HCT116 (cell line): ENCODE results near the gene SPCS3. TPM values are rescaled to one million over a fixed set of nuclear protein-coding genes. Genes with fewer than 3 reads are reported as not detected.

ENCODE experiments used
- ATAC-seq: fragments of 200-7000 bp; cut with Tn5 transposase; 2 replicates; pipeline ENCODE4 v1.9.1; 2020; ENCODE audit warnings: mild to moderate bottlenecking, moderate library complexity
- BruUV-seq: library from RNA; stranded (reverse); fragments of 400-500 nt; replicated peaks from 2 replicates; lab custom pipeline; 2021; lab: Mats Ljungman, UMichigan
- CTCF ChIA-PET: fragments of 300-600 bp; sonication (Branson Sonifier 250); formaldehyde crosslinking; loops from one replicate; lab custom pipeline; 2021; ENCODE audit warnings: antibody characterized with exemption; lab: Charles Lee
- POLR2A ChIA-PET: fragments of 300-600, 350-600 bp; sonication (Branson Sonifier 250); formaldehyde crosslinking; loops from one replicate; lab custom pipeline; 2021; ENCODE audit warnings: antibody characterized with exemption; lab: Charles Lee
- RAD21 ChIA-PET, 2 experiments: fragments of 300-600 bp; sonication (Branson Sonifier 250); formaldehyde crosslinking; loops; one replicate each; lab custom pipeline; 2023; ENCODE audit warnings: low total read pairs in 2 of 2; ENCODE audit not compliant: uncharacterized antibody in 2 of 2, unreplicated experiment in 2 of 2, low non-redundant PET in 1 of 2; lab: Charles Lee
- DNase-seq: peaks from one replicate; pipeline ENCODE4 v3.0.0-alpha.2; 2010; ENCODE audit warnings: low read depth, low spot score
- H2AFZ ChIP-seq: fragments of 200-600 bp; shearing (Covaris generic), sonication (generic); 2 replicates; pipeline ENCODE4 v1.6.1; 2017; ENCODE audit warnings: low read depth, mixed run types, mixed read lengths, antibody characterized with exemption, low read length; ENCODE audit not compliant: poor library complexity, severe bottlenecking
- H3K27ac ChIP-seq: 2 replicates; pipeline ENCODE4 v1.5.1; 2012; ENCODE audit warnings: low read depth, low read length
- H3K27me3 ChIP-seq: fragments of 200-600 bp; sonication (generic); 2 replicates; pipeline ENCODE4 v1.6.1; 2016; ENCODE audit warnings: mixed run types, low read length, mixed read lengths; ENCODE audit not compliant: insufficient read depth
- H3K36me3 ChIP-seq, 2 experiments: fragments of 200-500 bp in 1 of 2; fragments of 200-600 bp in 1 of 2; sonication (Bioruptor generic) in 1 of 2; sonication (generic) in 1 of 2; 2 replicates each; pipeline versions ENCODE4 v1.5.1 to v1.6.1; 2014 to 2016; ENCODE audit warnings: low read length in 2 of 2, inconsistent platforms in 1 of 2, mixed read lengths in 1 of 2, mixed run types in 1 of 2; ENCODE audit not compliant: insufficient read depth in 2 of 2, control insufficient read depth in 1 of 2
- H3K4me1 ChIP-seq, 2 experiments: fragments of 200-600 bp in 1 of 2; sonication (generic) in 1 of 2; 2 replicates each; pipeline versions ENCODE4 v1.5.1 to v1.6.1; 2012 to 2017; ENCODE audit warnings: low read length in 2 of 2, inconsistent platforms in 1 of 2, mild to moderate bottlenecking in 1 of 2, mixed read lengths in 1 of 2, mixed run types in 1 of 2, moderate library complexity in 1 of 2; ENCODE audit not compliant: insufficient read depth in 2 of 2, control insufficient read depth in 1 of 2
- H3K4me2 ChIP-seq: fragments of 200-600 bp; sonication (generic); 2 replicates; pipeline ENCODE4 v1.6.1; 2017; ENCODE audit warnings: mixed run types, low read length, mixed read lengths
- H3K4me3 ChIP-seq, 2 experiments: fragments of 200-600 bp in 1 of 2; sonication (generic) in 1 of 2; replicated peaks in 1 of 2; 2 replicates each; pipeline ENCODE4 v1.5.1; 2011 to 2016; ENCODE audit warnings: low read length in 2 of 2, control low read depth in 1 of 2, low read depth in 1 of 2, mild to moderate bottlenecking in 1 of 2, mixed read lengths in 1 of 2, mixed run types in 1 of 2
- H3K79me2 ChIP-seq: fragments of 200-600 bp; sonication (generic); 2 replicates; pipeline ENCODE4 v1.6.1; 2017; ENCODE audit warnings: mild to moderate bottlenecking, mixed run types, low read length, moderate library complexity, mixed read lengths; ENCODE audit not compliant: insufficient read depth
- H3K9ac ChIP-seq: fragments of 200-600 bp; sonication (generic); 2 replicates; pipeline ENCODE4 v1.6.1; 2016; ENCODE audit warnings: low read length, mixed read lengths
- H3K9me2 ChIP-seq: fragments of 200-600 bp; sonication (generic), shearing (Covaris generic); 2 replicates; pipeline ENCODE4 v1.6.1; 2017; ENCODE audit warnings: mixed run types, mild to moderate bottlenecking, moderate library complexity; ENCODE audit not compliant: insufficient read depth
- H3K9me3 ChIP-seq, 2 experiments: fragments of 200-500 bp in 1 of 2; fragments of 200-600 bp in 1 of 2; sonication (Bioruptor generic) in 1 of 2; sonication (generic) in 1 of 2; 2 replicates each; pipeline ENCODE4 v1.6.1; 2014 to 2017; ENCODE audit warnings: low read length in 2 of 2, mixed read lengths in 2 of 2, inconsistent platforms in 1 of 2, low read depth in 1 of 2, mild to moderate bottlenecking in 1 of 2, mixed run types in 1 of 2, moderate library complexity in 1 of 2; ENCODE audit not compliant: control insufficient read depth in 1 of 2, insufficient read depth in 1 of 2
- H4K20me1 ChIP-seq: fragments of 200-600 bp; sonication (generic), shearing (Covaris generic); 2 replicates; pipeline ENCODE4 v1.6.1; 2017; ENCODE audit warnings: mixed run types, mild to moderate bottlenecking, moderate library complexity; ENCODE audit not compliant: insufficient read depth
- CBX3 ChIP-seq: IDR thresholded peaks from 2 replicates; pipeline ENCODE4 v1.6.1; 2012; ENCODE audit warnings: low read depth
- EGR1 ChIP-seq: IDR thresholded peaks from 2 replicates; pipeline ENCODE4 v1.6.1; 2012; ENCODE audit warnings: low read depth
- ELF1 ChIP-seq: IDR thresholded peaks from 2 replicates; pipeline ENCODE4 v1.6.1; 2012; ENCODE audit warnings: low read depth, borderline replicate concordance
- EZH2 ChIP-seq: fragments of 200-600 bp; sonication (generic); IDR thresholded peaks from 2 replicates; pipeline ENCODE4 v1.6.1; 2017; ENCODE audit warnings: antibody characterized with exemption, mixed run types
- EZH2phosphoT487 ChIP-seq: fragments of 200-600 bp; IDR thresholded peaks from 2 replicates; pipeline ENCODE4 v1.6.1; 2018; ENCODE audit warnings: antibody characterized with exemption, borderline replicate concordance
- FOSL1 ChIP-seq: IDR thresholded peaks from 2 replicates; pipeline ENCODE4 v1.6.1; 2012; ENCODE audit warnings: low read depth
- POLR2A ChIP-seq: IDR thresholded peaks from 2 replicates; pipeline ENCODE4 v1.7.0; 2011; ENCODE audit warnings: borderline replicate concordance; ENCODE audit not compliant: insufficient read depth, insufficient read length; ENCODE audit errors: extremely low read depth
- POLR2AphosphoS5 ChIP-seq: IDR thresholded peaks from 2 replicates; pipeline ENCODE4 v1.6.1; 2011; ENCODE audit warnings: mild to moderate bottlenecking, low read depth, low read length, moderate library complexity
- SIN3A ChIP-seq: IDR thresholded peaks from 2 replicates; pipeline ENCODE4 v1.6.1; 2012; ENCODE audit warnings: low read depth
- SP1 ChIP-seq: IDR thresholded peaks from 2 replicates; pipeline ENCODE4 v1.6.1; 2012; ENCODE audit warnings: low read depth
- TCF7L2 ChIP-seq: IDR thresholded peaks from 2 replicates; pipeline ENCODE4 v1.7.0; 2011; ENCODE audit warnings: borderline replicate concordance, inconsistent platforms; ENCODE audit not compliant: insufficient read depth, insufficient read length; ENCODE audit errors: extremely low read depth
- YY1 ChIP-seq: IDR thresholded peaks from 2 replicates; pipeline ENCODE4 v1.6.1; 2011; ENCODE audit warnings: low read length, low read depth, moderate library complexity, mild to moderate bottlenecking; ENCODE audit not compliant: insufficient replicate concordance; ENCODE audit errors: extremely low read depth
- ZFX ChIP-seq: fragments of 450-650 bp; IDR thresholded peaks from 2 replicates; pipeline ENCODE4 v1.6.1; 2017
- ZNF274 ChIP-seq: fragments of 200-500 bp; sonication (Bioruptor generic); IDR thresholded peaks from 2 replicates; pipeline ENCODE4 v1.6.1; 2014; ENCODE audit warnings: mild to moderate bottlenecking, low read depth, low read length, inconsistent platforms
- intact Hi-C: fragments of 100-400 bp; cut with micrococcal nuclease; formaldehyde crosslinking; loops from 2 replicates; pipeline ENCODE4 v1.10.0; 2022
- total RNA-seq: library from RNA; stranded (reverse); gene quantifications from one replicate; pipeline ENCODE4 v1.2.1, GENCODE V29; 2021; ENCODE audit not compliant: unreplicated experiment
- TF ChIP-seq, protein P1 (sequence below): IDR thresholded peaks from 2 replicates; pipeline ENCODE4 v1.6.1; 2012
- TF ChIP-seq, protein P2 (sequence below): IDR thresholded peaks from 2 replicates; pipeline ENCODE4 v1.6.1; 2012; ENCODE audit warnings: low read depth
- TF ChIP-seq, protein P3 (sequence below): IDR thresholded peaks from 2 replicates; pipeline ENCODE4 v1.6.1; 2011; ENCODE audit warnings: mild to moderate bottlenecking, low read length, moderate library complexity; ENCODE audit not compliant: insufficient replicate concordance; ENCODE audit errors: extremely low read depth
- TF ChIP-seq, protein P4 (sequence below), 3 experiments: fragments of 200-600 bp in 1 of 3; sonication (generic) in 1 of 3; IDR thresholded peaks in 2 of 3; conservative IDR thresholded peaks in 1 of 3; 2 replicates each; pipeline ENCODE4 v1.5.1; 2012 to 2017; ENCODE audit warnings: low read depth in 2 of 3, low read length in 2 of 3, antibody characterized with exemption in 1 of 3, borderline replicate concordance in 1 of 3, control low read depth in 1 of 3, mild to moderate bottlenecking in 1 of 3, mixed read lengths in 1 of 3, mixed run types in 1 of 3, moderate library complexity in 1 of 3; ENCODE audit not compliant: insufficient read depth in 1 of 3

Gene SPCS3
- total RNA-seq, 1 experiment from 2014 or later: 135 TPM

DNA sequence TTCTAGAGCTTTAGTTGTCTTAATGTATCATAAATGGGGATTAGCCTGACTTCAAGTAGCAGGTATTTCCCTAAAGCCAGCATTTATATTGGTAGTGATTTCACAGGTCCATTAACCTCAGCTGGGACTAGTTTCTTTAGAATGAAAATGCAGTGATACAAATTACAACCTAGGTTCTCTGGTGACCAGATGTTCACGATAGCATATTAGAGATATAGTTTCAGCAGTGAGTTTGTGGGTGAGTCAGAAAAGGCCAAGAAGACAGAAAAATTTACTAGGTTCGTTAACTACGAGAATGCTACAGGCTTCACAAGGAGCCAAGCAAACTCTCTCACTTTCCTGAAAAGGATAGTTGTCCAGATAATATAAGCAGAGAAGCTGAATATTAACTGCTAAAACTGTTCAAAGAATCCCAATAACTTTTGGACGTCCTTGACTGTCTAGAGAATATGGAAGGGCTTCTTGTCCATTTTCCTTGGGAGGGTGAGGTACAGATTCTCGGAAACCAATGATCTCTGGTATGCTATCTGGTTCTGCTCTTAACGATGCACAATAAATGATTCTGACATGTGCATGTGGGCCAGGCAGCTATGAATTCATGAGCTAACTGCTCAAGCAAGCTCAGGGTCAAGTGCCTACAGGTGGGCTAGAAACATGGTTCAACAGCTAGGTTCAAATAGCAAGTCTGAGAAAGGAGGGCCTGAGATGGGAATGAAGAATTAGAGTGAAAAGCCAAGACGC is 6.0 kb upstream of the SPCS3 start:
- Histone ChIP-seq H3K36me3 (no peaks in the 10 kb centered on the region), H3K4me3 (no peak overlapping the region), H3K79me2 (no peaks in the 10 kb centered on the region), H3K27me3 (no peaks in the 10 kb centered on the region), H3K9me3 (no peaks in the 10 kb centered on the region), H4K20me1 (no peaks in the 10 kb centered on the region), H3K9me2 (no peaks in the 10 kb centered on the region), H3K4me1 (peaks cover 0 to 3% of the 10 kb centered on the region in 2 experiments; a peak in 1 of 4 replicates), H3K9ac (no peak overlapping the region), H3K4me2 (no peak overlapping the region), H3K27ac (no peak overlapping the region), H2AFZ (no peak overlapping the region)
- ATAC-seq: no peak
- DNase-seq: no peak
- BruUV-seq: no TSS peak
- TF ChIP-seq EGR1 (no peak), SP1 (no peak), YY1 (no peak), SIN3A (no peak), ELF1 (no peak), FOSL1 (no peak), ZFX (no peak), EZH2 (no peak), POLR2AphosphoS5 (no peak), CBX3 (no peak), POLR2A (no peak), ZNF274 (no peak), EZH2phosphoT487 (no peak), TCF7L2 (no peak)
- TF ChIP-seq, protein P1, sequence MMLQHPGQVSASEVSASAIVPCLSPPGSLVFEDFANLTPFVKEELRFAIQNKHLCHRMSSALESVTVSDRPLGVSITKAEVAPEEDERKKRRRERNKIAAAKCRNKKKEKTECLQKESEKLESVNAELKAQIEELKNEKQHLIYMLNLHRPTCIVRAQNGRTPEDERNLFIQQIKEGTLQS: no peak
- TF ChIP-seq, protein P2, sequence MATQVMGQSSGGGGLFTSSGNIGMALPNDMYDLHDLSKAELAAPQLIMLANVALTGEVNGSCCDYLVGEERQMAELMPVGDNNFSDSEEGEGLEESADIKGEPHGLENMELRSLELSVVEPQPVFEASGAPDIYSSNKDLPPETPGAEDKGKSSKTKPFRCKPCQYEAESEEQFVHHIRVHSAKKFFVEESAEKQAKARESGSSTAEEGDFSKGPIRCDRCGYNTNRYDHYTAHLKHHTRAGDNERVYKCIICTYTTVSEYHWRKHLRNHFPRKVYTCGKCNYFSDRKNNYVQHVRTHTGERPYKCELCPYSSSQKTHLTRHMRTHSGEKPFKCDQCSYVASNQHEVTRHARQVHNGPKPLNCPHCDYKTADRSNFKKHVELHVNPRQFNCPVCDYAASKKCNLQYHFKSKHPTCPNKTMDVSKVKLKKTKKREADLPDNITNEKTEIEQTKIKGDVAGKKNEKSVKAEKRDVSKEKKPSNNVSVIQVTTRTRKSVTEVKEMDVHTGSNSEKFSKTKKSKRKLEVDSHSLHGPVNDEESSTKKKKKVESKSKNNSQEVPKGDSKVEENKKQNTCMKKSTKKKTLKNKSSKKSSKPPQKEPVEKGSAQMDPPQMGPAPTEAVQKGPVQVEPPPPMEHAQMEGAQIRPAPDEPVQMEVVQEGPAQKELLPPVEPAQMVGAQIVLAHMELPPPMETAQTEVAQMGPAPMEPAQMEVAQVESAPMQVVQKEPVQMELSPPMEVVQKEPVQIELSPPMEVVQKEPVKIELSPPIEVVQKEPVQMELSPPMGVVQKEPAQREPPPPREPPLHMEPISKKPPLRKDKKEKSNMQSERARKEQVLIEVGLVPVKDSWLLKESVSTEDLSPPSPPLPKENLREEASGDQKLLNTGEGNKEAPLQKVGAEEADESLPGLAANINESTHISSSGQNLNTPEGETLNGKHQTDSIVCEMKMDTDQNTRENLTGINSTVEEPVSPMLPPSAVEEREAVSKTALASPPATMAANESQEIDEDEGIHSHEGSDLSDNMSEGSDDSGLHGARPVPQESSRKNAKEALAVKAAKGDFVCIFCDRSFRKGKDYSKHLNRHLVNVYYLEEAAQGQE: no peak
- TF ChIP-seq, protein P3, sequence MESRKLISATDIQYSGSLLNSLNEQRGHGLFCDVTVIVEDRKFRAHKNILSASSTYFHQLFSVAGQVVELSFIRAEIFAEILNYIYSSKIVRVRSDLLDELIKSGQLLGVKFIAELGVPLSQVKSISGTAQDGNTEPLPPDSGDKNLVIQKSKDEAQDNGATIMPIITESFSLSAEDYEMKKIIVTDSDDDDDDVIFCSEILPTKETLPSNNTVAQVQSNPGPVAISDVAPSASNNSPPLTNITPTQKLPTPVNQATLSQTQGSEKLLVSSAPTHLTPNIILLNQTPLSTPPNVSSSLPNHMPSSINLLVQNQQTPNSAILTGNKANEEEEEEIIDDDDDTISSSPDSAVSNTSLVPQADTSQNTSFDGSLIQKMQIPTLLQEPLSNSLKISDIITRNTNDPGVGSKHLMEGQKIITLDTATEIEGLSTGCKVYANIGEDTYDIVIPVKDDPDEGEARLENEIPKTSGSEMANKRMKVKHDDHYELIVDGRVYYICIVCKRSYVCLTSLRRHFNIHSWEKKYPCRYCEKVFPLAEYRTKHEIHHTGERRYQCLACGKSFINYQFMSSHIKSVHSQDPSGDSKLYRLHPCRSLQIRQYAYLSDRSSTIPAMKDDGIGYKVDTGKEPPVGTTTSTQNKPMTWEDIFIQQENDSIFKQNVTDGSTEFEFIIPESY: no peak
- TF ChIP-seq, protein P4, sequence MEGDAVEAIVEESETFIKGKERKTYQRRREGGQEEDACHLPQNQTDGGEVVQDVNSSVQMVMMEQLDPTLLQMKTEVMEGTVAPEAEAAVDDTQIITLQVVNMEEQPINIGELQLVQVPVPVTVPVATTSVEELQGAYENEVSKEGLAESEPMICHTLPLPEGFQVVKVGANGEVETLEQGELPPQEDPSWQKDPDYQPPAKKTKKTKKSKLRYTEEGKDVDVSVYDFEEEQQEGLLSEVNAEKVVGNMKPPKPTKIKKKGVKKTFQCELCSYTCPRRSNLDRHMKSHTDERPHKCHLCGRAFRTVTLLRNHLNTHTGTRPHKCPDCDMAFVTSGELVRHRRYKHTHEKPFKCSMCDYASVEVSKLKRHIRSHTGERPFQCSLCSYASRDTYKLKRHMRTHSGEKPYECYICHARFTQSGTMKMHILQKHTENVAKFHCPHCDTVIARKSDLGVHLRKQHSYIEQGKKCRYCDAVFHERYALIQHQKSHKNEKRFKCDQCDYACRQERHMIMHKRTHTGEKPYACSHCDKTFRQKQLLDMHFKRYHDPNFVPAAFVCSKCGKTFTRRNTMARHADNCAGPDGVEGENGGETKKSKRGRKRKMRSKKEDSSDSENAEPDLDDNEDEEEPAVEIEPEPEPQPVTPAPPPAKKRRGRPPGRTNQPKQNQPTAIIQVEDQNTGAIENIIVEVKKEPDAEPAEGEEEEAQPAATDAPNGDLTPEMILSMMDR (IDR thresholded peaks at IDR 0.05 in 2 of 3, conservative IDR thresholded peaks at IDR 0.05 in 1 of 3; ENCODE audit: borderline replicate concordance in 1 of 3, insufficient read depth in 1 of 3, low read depth in 2 of 3, low read length in 2 of 3): no peak
- ChIA-PET POLR2A (no interaction called here), RAD21 (no interaction called here), CTCF (no interaction called here)
- intact Hi-C loops: no loop called here
